Stimulated activated CD8-positive, alpha-beta memory T cell treated with anti-CD3 and anti-CD28 coated beads, Interleukin-15, amount 100 ng/mL, for 24 hours (primary cell): Measurements from ENCODE around the gene TICAM1.
"Not testable (repeated sequence)": the region's sequence is repeated elsewhere in the genome, so short reads cannot be mapped to it uniquely, and the experiment has no call there.

Source experiments
- DNase-seq: peaks from one replicate; pipeline ENCODE4 v3.0.0-alpha.2; 2020; ENCODE audit warnings: low read depth

Gene TICAM1

DNA sequence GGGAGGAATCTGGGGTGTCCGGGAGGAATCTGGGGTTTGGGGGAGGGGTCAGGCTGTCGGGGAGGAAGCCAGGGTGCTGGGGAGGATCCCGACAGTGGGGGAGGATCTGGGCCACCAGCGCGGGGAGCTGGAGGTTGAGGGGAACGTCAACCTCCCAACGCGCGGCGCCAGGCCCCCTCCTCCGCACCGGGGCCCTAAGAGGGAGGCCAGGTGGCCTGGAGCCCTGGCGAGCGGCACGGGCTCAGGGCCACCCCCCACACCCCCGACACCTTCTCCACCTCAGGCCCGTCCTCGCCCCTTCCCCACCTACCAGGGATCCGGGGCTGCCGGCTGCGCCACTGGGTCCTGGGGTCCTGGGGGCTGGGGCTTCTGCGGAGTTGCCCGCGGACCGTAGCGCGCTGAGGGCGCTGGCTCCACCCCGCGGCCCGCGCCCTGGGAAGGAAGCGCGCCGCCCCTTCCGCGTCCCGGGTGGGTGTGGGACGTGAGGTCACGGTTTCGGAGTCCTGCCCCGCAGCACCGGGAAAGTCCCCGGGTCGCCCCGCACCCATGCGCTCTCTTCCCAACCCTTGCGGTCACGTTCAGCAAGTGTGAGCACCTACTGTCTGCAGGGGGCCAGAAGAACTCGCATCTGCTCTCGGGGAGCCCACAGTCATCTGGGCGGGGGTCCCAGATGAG is at the start of gene TICAM1:
Gene TICAM1 (minus strand): TSS at position 409 of the 675 bp plus-strand sequence. CDS start 13,335 bp downstream, outside the sequence.
- peak; percentile 52 for DNase-seq

DNA sequence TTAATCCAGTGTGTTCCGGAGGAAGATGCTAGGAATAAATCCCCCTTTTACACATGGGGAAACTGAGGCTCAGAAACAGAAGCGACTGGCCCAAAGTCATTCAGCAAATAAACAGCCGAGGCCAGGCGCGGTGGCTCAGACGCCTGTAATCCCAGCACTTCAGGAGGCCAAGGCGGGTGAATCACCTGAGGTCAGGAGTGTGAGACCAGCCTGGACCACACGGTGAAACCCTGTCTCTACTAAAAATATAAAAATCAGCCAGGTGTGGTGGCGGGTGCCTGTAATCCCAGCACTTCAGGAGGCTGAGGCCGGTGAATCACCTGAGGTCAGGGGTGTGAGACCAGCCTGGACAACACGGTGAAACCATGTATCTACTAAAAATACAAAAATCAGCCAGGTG is 47.5 kb upstream of the TICAM1 start:
- no peak for DNase-seq

GRCh38 chr19:4878491-4878968 is 47.0 kb upstream of the TICAM1 start:
- no peak for DNase-seq

DNA sequence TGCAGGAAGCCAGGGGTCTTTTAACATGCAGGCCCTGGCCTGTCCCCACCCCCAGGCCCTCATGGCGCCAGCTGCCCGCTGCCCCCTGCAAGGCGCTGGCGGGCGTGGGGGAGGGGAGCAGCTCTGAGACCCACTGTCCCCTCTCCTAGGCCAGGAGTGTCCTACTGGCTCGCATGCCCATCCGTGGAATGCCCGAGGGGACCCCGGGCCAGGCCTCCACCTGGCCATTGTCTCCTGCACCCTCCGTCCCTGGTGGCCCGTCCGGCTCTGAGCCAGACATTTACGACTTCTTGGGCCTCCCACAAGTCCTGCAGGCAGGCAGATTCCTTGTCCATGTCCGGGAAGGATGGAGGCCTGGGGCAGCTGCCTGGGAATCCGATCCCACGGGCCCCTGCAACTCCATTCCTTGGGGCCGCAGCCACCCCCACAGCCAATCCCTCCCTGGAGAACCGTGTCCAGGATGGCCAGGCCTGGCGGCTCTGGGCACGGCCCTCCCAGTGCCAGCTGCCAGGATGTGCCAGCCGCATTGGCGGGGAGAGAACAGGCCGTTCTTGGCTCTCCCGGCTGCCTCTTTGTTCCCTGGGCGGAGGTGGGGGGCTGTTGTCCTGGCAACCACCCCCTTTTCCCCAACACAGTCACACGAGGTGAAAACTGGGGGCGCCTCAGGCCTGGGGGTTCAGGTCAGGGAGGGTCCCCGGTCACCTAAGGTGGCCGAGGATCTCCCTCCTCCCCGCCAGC is 46.4 kb upstream of the TICAM1 start:
- DNase-seq: no peak

GRCh38 chr19:4873930-4874329 is 42.4 kb upstream of the TICAM1 start:
- DNase-seq: no peak

- no peak for DNase-seq
Observed at GRCh38 chr19:4871711-4872110, 40.2 kb upstream of the TICAM1 start.

DNA sequence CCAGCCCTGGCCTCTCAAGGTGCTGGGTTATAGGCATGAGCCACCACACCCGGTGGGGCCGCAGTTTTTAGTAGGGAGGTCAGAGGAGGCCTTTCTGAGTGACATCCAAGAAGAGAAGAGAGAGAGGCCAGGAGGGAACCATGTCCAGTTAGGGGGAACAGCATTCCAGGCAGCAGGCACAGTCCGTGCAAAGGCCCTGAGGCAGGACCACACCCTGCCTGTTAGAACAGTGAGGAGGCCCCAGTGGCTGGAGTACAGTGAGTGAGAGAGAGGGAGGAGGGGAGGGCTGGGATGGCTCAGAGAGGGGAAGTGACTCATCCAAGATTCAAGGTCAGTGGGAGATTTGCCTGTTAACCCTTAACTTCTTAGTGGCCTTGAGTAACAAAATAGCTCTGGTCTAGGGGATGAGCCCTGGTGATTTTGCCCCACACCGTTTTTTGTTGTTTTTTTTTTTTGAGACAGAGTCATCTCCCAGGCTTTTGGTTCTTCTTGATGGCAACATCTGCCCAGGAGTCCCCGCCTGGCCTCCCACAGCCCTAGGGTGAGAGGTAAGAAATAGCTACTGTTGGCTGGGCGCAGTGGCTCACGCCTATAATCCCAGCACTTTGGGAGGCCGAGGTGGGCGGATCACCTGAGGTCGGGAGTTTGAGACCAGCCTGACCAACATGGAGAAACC is 38.7 kb upstream of the TICAM1 start:
- DNase-seq: no peak

DNA sequence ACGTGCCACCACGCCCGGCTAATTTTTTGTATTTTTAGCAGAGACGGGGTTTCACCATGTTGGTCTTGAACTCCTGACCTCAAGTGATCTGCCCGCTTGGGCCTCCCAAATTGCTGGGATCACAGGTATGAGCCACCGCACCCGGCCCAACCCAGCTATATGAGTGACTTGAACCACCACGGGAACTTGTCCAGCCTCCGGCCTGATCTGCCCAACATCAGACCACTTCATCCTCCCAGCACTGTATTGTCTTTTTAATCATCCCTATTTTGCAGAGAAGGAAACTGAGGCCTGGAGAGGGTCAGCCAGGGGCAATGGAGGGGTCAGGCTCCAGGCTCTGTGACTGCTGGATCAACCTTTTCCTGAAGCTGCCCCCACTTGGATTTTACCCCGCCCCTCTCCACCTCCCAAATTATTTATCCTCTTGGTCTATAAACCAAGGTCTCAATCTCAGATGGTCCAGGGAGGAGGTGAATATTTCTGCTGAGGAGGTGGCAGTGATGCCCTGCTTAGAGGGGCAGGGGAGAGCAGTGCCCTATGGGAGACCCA is 36.8 kb upstream of the TICAM1 start:
- DNase-seq: no peak

- DNase-seq: peak; percentile 92
Observed at GRCh38 chr19:4867534-4868285, 36.2 kb upstream of the TICAM1 start, which contains the start of gene PLIN3. PLIN3 (minus strand) TSS chr19:4867667; CDS start chr19:4861394, 6,273 bp downstream.

- no peak for DNase-seq
Observed at GRCh38 chr19:4866595-4867424, 35.3 kb upstream of the TICAM1 start.

- DNase-seq: no peak
Observed at GRCh38 chr19:4861147-4861546, 29.6 kb upstream of the TICAM1 start.

GRCh38 chr19:4859697-4860096 is 28.2 kb upstream of the TICAM1 start:
- DNase-seq: no peak

GRCh38 chr19:4856468-4856867 is 25.0 kb upstream of the TICAM1 start:
- not testable (repeated sequence) for DNase-seq

- DNase-seq: not testable (repeated sequence)
Observed at GRCh38 chr19:4853506-4853905, 22.0 kb upstream of the TICAM1 start.

DNA sequence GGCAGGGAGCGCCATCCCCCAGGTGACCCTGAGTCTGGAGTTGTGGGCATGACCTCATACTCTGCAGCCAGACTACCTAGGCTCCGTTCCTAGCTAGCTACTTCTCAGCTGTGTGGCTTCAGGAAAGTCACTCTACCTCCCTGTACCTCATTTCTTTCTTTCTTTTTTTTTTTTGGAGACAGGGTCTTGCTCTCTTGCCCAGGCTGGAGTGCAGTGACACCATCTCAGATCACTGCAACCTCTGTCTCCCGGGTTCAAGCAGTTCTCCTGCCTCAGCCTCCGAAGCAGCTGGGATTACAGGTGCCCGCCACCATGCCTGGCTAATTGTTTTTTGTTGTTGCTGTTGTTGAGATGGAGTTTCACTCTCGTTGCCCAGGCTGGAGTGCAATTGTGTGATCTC is 21.0 kb upstream of the TICAM1 start:
- DNase-seq: no peak

- peak; percentile 61 for DNase-seq
Observed at GRCh38 chr19:4851551-4852290, 20.2 kb upstream of the TICAM1 start.

GRCh38 chr19:4849019-4849418 is 17.5 kb upstream of the TICAM1 start:
- DNase-seq: no peak

GRCh38 chr19:4847190-4847973 is 15.9 kb upstream of the TICAM1 start:
- no peak for DNase-seq

- not testable (repeated sequence) for DNase-seq
Observed at GRCh38 chr19:4845975-4846374, 14.5 kb upstream of the TICAM1 start.
